CD14-positive monocyte (primary cell): ENCODE results near the gene TESPA1. TPM values are rescaled to one million over a fixed set of nuclear protein-coding genes. Genes with fewer than 3 reads are reported as not detected.

ENCODE experiments used
- DNase-seq, 3 donors: peaks; one replicate each; pipeline ENCODE4 v3.0.0-alpha.2; 2011 to 2022
- H2AFZ ChIP-seq: 2 replicates; pipeline ENCODE4 v1.6.0; 2012; ENCODE audit warnings: mild to moderate bottlenecking, low read depth, low read length, inconsistent platforms; ENCODE audit not compliant: insufficient read depth, poor library complexity, severe bottlenecking
- H3K27ac ChIP-seq, 2 donors: 1 replicate in 1 of 2; 2 replicates in 1 of 2; pipeline ENCODE4 v1.5.1; 2012 to 2013; ENCODE audit warnings: low read length in 2 of 2, control low read depth in 1 of 2, inconsistent platforms in 1 of 2, low read depth in 1 of 2, mild to moderate bottlenecking in 1 of 2
- H3K27me3 ChIP-seq, 2 donors: one replicate each; pipeline versions ENCODE4 v1.6.0 to v1.6.1; 2011 to 2013; ENCODE audit warnings: low read length in 2 of 2; ENCODE audit not compliant: control insufficient read depth in 2 of 2, insufficient read depth in 2 of 2
- H3K36me3 ChIP-seq, 2 donors: replicated peaks in 1 of 2; 1 replicate in 1 of 2; 2 replicates in 1 of 2; pipeline versions ENCODE4 v1.5.1 to v1.6.1; 2012 to 2013; ENCODE audit warnings: low read length in 2 of 2, control low read depth in 1 of 2, inconsistent platforms in 1 of 2, mild to moderate bottlenecking in 1 of 2; ENCODE audit not compliant: insufficient read depth in 2 of 2, control insufficient read depth in 1 of 2
- H3K4me1 ChIP-seq, 2 donors: 1 replicate in 1 of 2; 2 replicates in 1 of 2; pipeline versions ENCODE4 v1.5.1 to v1.6.1; 2012 to 2013; ENCODE audit warnings: low read length in 2 of 2, control low read depth in 1 of 2, inconsistent platforms in 1 of 2, mild to moderate bottlenecking in 1 of 2, moderate library complexity in 1 of 2; ENCODE audit not compliant: insufficient read depth in 2 of 2, control insufficient read depth in 1 of 2
- H3K4me2 ChIP-seq: replicated peaks from 2 replicates; pipeline ENCODE3; 2012; ENCODE audit warnings: low read length, moderate library complexity, mild to moderate bottlenecking; ENCODE audit not compliant: poor library complexity, severe bottlenecking; ENCODE audit errors: extremely low read depth
- H3K4me3 ChIP-seq, 3 experiments: fragments of 200-600 bp in 1 of 3; sonication (generic) in 1 of 3; replicated peaks in 1 of 3; 1 replicate in 2 of 3; 2 replicates in 1 of 3; pipeline ENCODE4 v1.5.1; 2011 to 2013; ENCODE audit warnings: low read length in 3 of 3, mild to moderate bottlenecking in 3 of 3, control low read depth in 2 of 3, low read depth in 2 of 3, inconsistent platforms in 1 of 3, moderate library complexity in 1 of 3
- H3K79me2 ChIP-seq: 2 replicates; pipeline ENCODE4 v1.6.0; 2012; ENCODE audit warnings: mild to moderate bottlenecking, control low read depth, inconsistent platforms, low read length, moderate library complexity; ENCODE audit not compliant: insufficient read depth
- H3K9ac ChIP-seq: 2 replicates; pipeline ENCODE4 v1.6.0; 2017; ENCODE audit warnings: low read length, mild to moderate bottlenecking; ENCODE audit not compliant: insufficient read depth, poor library complexity, severe bottlenecking
- H3K9me3 ChIP-seq, 2 donors: replicated peaks in 1 of 2; 1 replicate in 1 of 2; 2 replicates in 1 of 2; pipeline versions ENCODE4 v1.5.1 to v1.6.1; 2012 to 2013; ENCODE audit warnings: low read length in 2 of 2, control low read depth in 1 of 2; ENCODE audit not compliant: control insufficient read depth in 1 of 2, insufficient read depth in 1 of 2
- H4K20me1 ChIP-seq: 2 replicates; pipeline ENCODE4 v1.6.0; 2012; ENCODE audit warnings: mild to moderate bottlenecking, low read length, control low read depth, moderate library complexity; ENCODE audit not compliant: insufficient read depth
- H3K27ac Mint-ChIP-seq, 7 donors: one replicate each; pipeline ENCODE4 v1.8.0; 2020; ENCODE audit warnings: mild to moderate bottlenecking in 7 of 7, mixed read lengths in 7 of 7, moderate library complexity in 6 of 7, inconsistent platforms in 2 of 7
- H3K27me3 Mint-ChIP-seq, 3 donors: one replicate each; pipeline ENCODE4 v1.8.0; 2021 to 2022; ENCODE audit warnings: low read depth in 3 of 3, mild to moderate bottlenecking in 3 of 3, mixed read lengths in 3 of 3, moderate library complexity in 3 of 3, inconsistent platforms in 1 of 3
- H3K36me3 Mint-ChIP-seq, 2 donors: one replicate each; pipeline ENCODE4 v1.8.0; 2020; ENCODE audit warnings: mixed read lengths in 2 of 2, inconsistent platforms in 1 of 2, mild to moderate bottlenecking in 1 of 2
- H3K4me1 Mint-ChIP-seq: one replicate; pipeline ENCODE4 v1.8.0; 2020; ENCODE audit warnings: mild to moderate bottlenecking, mixed read lengths
- H3K4me3 Mint-ChIP-seq, 2 donors: one replicate each; pipeline ENCODE4 v1.8.0; 2020; ENCODE audit warnings: mild to moderate bottlenecking in 2 of 2, mixed read lengths in 2 of 2, moderate library complexity in 1 of 2
- H3K9me3 Mint-ChIP-seq, 7 donors: one replicate each; pipeline ENCODE4 v1.8.0; 2020 to 2022; ENCODE audit warnings: mixed read lengths in 7 of 7, mild to moderate bottlenecking in 6 of 7, moderate library complexity in 6 of 7, inconsistent platforms in 2 of 7
- CTCF ChIP-seq: fragments of 200-600 bp; IDR thresholded peaks from one replicate; pipeline ENCODE4 v1.8.0; 2022; ENCODE audit warnings: antibody characterized with exemption, mild to moderate bottlenecking
- WGBS: methylation state at CpG from one replicate; pipeline ENCODE4 v1.1.5; 2013; ENCODE audit warnings: missing lambda C conversion rate; ENCODE audit not compliant: insufficient coverage; 5-methylcytosine and 5-hydroxymethylcytosine counted together
- intact Hi-C, 2 donors: fragments of 100-400 bp; cut with micrococcal nuclease; formaldehyde crosslinking; loops; one replicate each; pipeline versions ENCODE4 v1.15.0 to v1.15.1; 2023
- polyA plus RNA-seq, 3 donors: library from polyadenylated mRNA; depleted of rRNA in 1 of 3; unstranded in 2 of 3; stranded (reverse) in 1 of 3; fragments of 300-500 nt in 2 of 3; fragments of >200 nt in 1 of 3; fragmentation: Illumina TruSeq in 2 of 3; gene quantifications; 1 replicate in 2 of 3; 2 replicates in 1 of 3; pipeline ENCODE4 v1.2.3, GENCODE V29; 2012 to 2021

Gene TESPA1
- polyA plus RNA-seq, 3 donors = 0.23 to 0.61 (median 0.37) TPM

- no peak for TF ChIP-seq CTCF
- intact Hi-C loops = no loop called here
- H3K36me3 ChIP-seq = no peaks in the 10 kb centered on the region
- no peaks in the 10 kb centered on the region for H3K27me3 ChIP-seq
- H3K27ac ChIP-seq = no peak overlapping the region
- no peak overlapping the region for H3K4me3 ChIP-seq
- Mint-ChIP-seq H3K4me3 (no peak overlapping the region), H3K4me1 (peaks cover 28% of the 10 kb centered on the region), H3K27ac (no peak overlapping the region), H3K27me3 (peaks cover 0 to 2% (median 0%) of the 10 kb centered on the region in 3 donors), H3K36me3 (peaks cover 8 to 10% of the 10 kb centered on the region in 2 donors), H3K9me3 (peaks cover 17 to 30% (median 23%) of the 10 kb centered on the region in 7 donors)
- H3K9me3 ChIP-seq = peaks cover 15 to 23% of the 10 kb centered on the region in 2 donors
- H4K20me1 ChIP-seq = no peaks in the 10 kb centered on the region
- H3K79me2 ChIP-seq = no peaks in the 10 kb centered on the region
- no peak overlapping the region for H3K4me2 ChIP-seq
- no peak overlapping the region for H2AFZ ChIP-seq
- H3K9ac ChIP-seq = no peak overlapping the region
- no peak for DNase-seq
- peaks cover 15 to 19% of the 10 kb centered on the region in 2 donors for H3K4me1 ChIP-seq
- WGBS = no CpG with 5 or more reads among the region's 1 CpG
These were observed 50.1 kb downstream of the TESPA1 start for GRCh38 chr12:54934419-54934818.

GRCh38 chr12:54933376-54933775 lies 51.2 kb downstream of the TESPA1 start:
- peaks cover 15 to 19% of the 10 kb centered on the region in 2 donors for H3K4me1 ChIP-seq
- H3K9me3 Mint-ChIP-seq = peaks cover 19 to 35% (median 27%) of the 10 kb centered on the region in 7 donors
- H3K79me2 ChIP-seq = no peaks in the 10 kb centered on the region
- H3K27ac Mint-ChIP-seq = no peak overlapping the region
- H2AFZ ChIP-seq = no peak overlapping the region
- H3K4me3 ChIP-seq = no peak overlapping the region
- peaks cover 0 to 2% (median 0%) of the 10 kb centered on the region in 3 donors for H3K27me3 Mint-ChIP-seq
- no peaks in the 10 kb centered on the region for H4K20me1 ChIP-seq
- no peaks in the 10 kb centered on the region for H3K27me3 ChIP-seq
- peaks cover 8 to 10% of the 10 kb centered on the region in 2 donors for H3K36me3 Mint-ChIP-seq
- peak in 1 of 3 donors; percentile 8 for DNase-seq
- H3K27ac ChIP-seq = no peak overlapping the region
- no peak for TF ChIP-seq CTCF
- peaks cover 28% of the 10 kb centered on the region for H3K4me1 Mint-ChIP-seq
- no peak overlapping the region for H3K9ac ChIP-seq
- H3K36me3 ChIP-seq = no peaks in the 10 kb centered on the region
- peaks cover 18 to 23% of the 10 kb centered on the region in 2 donors for H3K9me3 ChIP-seq
- no peak overlapping the region for H3K4me3 Mint-ChIP-seq
- no peak overlapping the region for H3K4me2 ChIP-seq
- no CpG with 5 or more reads among the region's 1 CpG for WGBS
- intact Hi-C loops = no loop called here
